Spleen (tissue), 7 donors: ENCODE data around the gene FAM107B.

Experiments used
- CTCF ChIP-seq, 11 experiments: fragments of 200-600 bp in 7 of 11; fragments of 450-650 bp in 4 of 11; sonication (generic) in 4 of 11; IDR thresholded peaks in 8 of 11; conservative IDR thresholded peaks in 3 of 11; 1 replicate in 7 of 11; 2 replicates in 4 of 11; pipeline versions ENCODE4 v1.4.0 to v1.8.0; 2016 to 2021; ENCODE audit warnings: antibody characterized with exemption in 11 of 11, inconsistent platforms in 4 of 11, mild to moderate bottlenecking in 1 of 11
- POLR2A ChIP-seq, 3 donors: fragments of 450-650 bp; IDR thresholded peaks; one replicate each; pipeline ENCODE4 v1.5.1; 2017; ENCODE audit warnings: antibody characterized with exemption in 3 of 3, mild to moderate bottlenecking in 1 of 3
- donor health status: DM: no; HTN: no; CAD: no; lungs with moderate emphysema.
- donor health status: DM: no; HTN: no; CAD: no.
- donor health status: DM: no; HTN: no; CAD: no.

- TF ChIP-seq CTCF (IDR thresholded peaks at IDR 0.05 in 8 of 11, conservative IDR thresholded peaks at IDR 0.05 in 3 of 11) = no peak
- no peak for TF ChIP-seq POLR2A (IDR thresholded peaks at IDR 0.05)
These were observed 45.5 kb upstream of the FAM107B start for GRCh38 chr10:14820010-14820774.
